OCI-LY1 (cell line): ENCODE data around the gene IGF1R.

Experiments
- H2AFZ ChIP-seq: fragments of 200-600 bp; sonication (generic), shearing (Covaris generic); 2 replicates; pipeline ENCODE4 v1.6.0; 2014; ENCODE audit warnings: antibody characterized with exemption, mild to moderate bottlenecking, low read length
- H3F3A ChIP-seq: fragments of 200-600 bp; sonication (generic), shearing (Covaris generic); 2 replicates; pipeline ENCODE4 v1.6.0; 2014; ENCODE audit warnings: mild to moderate bottlenecking, antibody characterized with exemption, low read length, moderate library complexity; ENCODE audit not compliant: insufficient read depth
- H3K27ac ChIP-seq: fragments of 200-600 bp; sonication (generic); 2 replicates; pipeline ENCODE4 v1.5.1; 2014; ENCODE audit warnings: low read length, mixed run types, mild to moderate bottlenecking, low read depth; ENCODE audit not compliant: poor library complexity, severe bottlenecking
- H3K27me3 ChIP-seq: fragments of 200-600 bp; sonication (generic); 2 replicates; pipeline ENCODE4 v1.6.0; 2014; ENCODE audit warnings: antibody characterized with exemption, mild to moderate bottlenecking, low read length, moderate library complexity; ENCODE audit not compliant: insufficient read depth
- H3K36me3 ChIP-seq: fragments of 200-600 bp; sonication (generic); 2 replicates; pipeline ENCODE4 v1.6.1; 2014; ENCODE audit warnings: mild to moderate bottlenecking, antibody characterized with exemption, low read length, moderate library complexity, mixed read lengths; ENCODE audit not compliant: insufficient read depth
- H3K4me1 ChIP-seq: fragments of 200-600 bp; sonication (generic); 2 replicates; pipeline ENCODE4 v1.5.1; 2014; ENCODE audit warnings: mild to moderate bottlenecking, low read length, moderate library complexity; ENCODE audit not compliant: insufficient read depth, severe bottlenecking
- H3K4me2 ChIP-seq: fragments of 200-600 bp; sonication (generic), shearing (Covaris generic); 2 replicates; pipeline ENCODE4 v1.6.1; 2014; ENCODE audit warnings: low read length
- H3K4me3 ChIP-seq: fragments of 200-600 bp; sonication (generic); 2 replicates; pipeline ENCODE4 v1.5.1; 2014; ENCODE audit warnings: low read length, low read depth, mild to moderate bottlenecking, mixed read lengths; ENCODE audit not compliant: poor library complexity, severe bottlenecking
- H3K79me2 ChIP-seq: fragments of 200-600 bp; shearing (Covaris generic); 2 replicates; pipeline ENCODE4 v1.6.1; 2016; ENCODE audit warnings: mixed run types, low read length, mixed read lengths; ENCODE audit not compliant: insufficient read depth
- H3K9ac ChIP-seq: fragments of 200-600 bp; sonication (generic), shearing (Covaris generic); 2 replicates; pipeline ENCODE4 v1.6.1; 2014; ENCODE audit warnings: mild to moderate bottlenecking, low read length, mixed read lengths
- H3K9me2 ChIP-seq: fragments of 200-600 bp; sonication (generic), shearing (Covaris generic); 2 replicates; pipeline ENCODE4 v1.6.1; 2014; ENCODE audit warnings: low read depth, mild to moderate bottlenecking, low read length, mixed read lengths
- H3K9me3 ChIP-seq: fragments of 200-600 bp; shearing (Covaris generic); 2 replicates; pipeline ENCODE4 v1.6.1; 2014; ENCODE audit warnings: low read length, mixed read lengths
- H4K20me1 ChIP-seq: fragments of 200-600 bp; sonication (generic), shearing (Covaris generic); 2 replicates; pipeline ENCODE4 v1.6.0; 2016; ENCODE audit warnings: mild to moderate bottlenecking, low read length; ENCODE audit not compliant: insufficient read depth
- CTCF ChIP-seq: fragments of 200-600 bp; sonication (generic), shearing (Covaris generic); IDR thresholded peaks from 2 replicates; pipeline ENCODE4 v1.5.1; 2017; ENCODE audit warnings: mild to moderate bottlenecking, antibody characterized with exemption, low read length, moderate library complexity, mixed read lengths
- EZH2 ChIP-seq: fragments of 200-600 bp; sonication (generic), shearing (Covaris generic); IDR thresholded peaks from 2 replicates; pipeline ENCODE4 v1.8.0; 2017; ENCODE audit warnings: borderline replicate concordance, mixed run types, mild to moderate bottlenecking, antibody characterized with exemption, low read length, moderate library complexity, mixed read lengths

IGF1R gene

GRCh38 chr15:98901434-98902072 is 253.2 kb downstream of the IGF1R start:
- Histone ChIP-seq H3K4me1 (no peaks in the 10 kb centered on the region), H3K4me3 (no peak overlapping the region), H3K4me2 (no peak overlapping the region), H3K9me3 (no peaks in the 10 kb centered on the region), H3K27me3 (no peaks in the 10 kb centered on the region), H3K9ac (no peak overlapping the region), H4K20me1 (no peaks in the 10 kb centered on the region), H2AFZ (no peak overlapping the region), H3K9me2 (no peaks in the 10 kb centered on the region), H3K79me2 (no peaks in the 10 kb centered on the region), H3K36me3 (no peaks in the 10 kb centered on the region), H3K27ac (no peak overlapping the region), H3F3A (no peaks in the 10 kb centered on the region)
- no peak for TF ChIP-seq EZH2
- TF ChIP-seq CTCF, result no peak

- Histone ChIP-seq H3K9me2 (no peaks in the 10 kb centered on the region), H3K4me2 (no peak overlapping the region), H3K4me1 (no peaks in the 10 kb centered on the region), H3K27me3 (no peaks in the 10 kb centered on the region), H3K27ac (no peak overlapping the region), H3K79me2 (no peaks in the 10 kb centered on the region), H3K9me3 (no peaks in the 10 kb centered on the region), H4K20me1 (no peaks in the 10 kb centered on the region), H3K9ac (no peak overlapping the region), H2AFZ (no peak overlapping the region), H3K4me3 (no peak overlapping the region), H3F3A (no peaks in the 10 kb centered on the region), H3K36me3 (no peaks in the 10 kb centered on the region)
- TF ChIP-seq CTCF, result no peak
- TF ChIP-seq EZH2, result no peak
Measured at GRCh38 chr15:98902931-98903330, 254.6 kb downstream of the IGF1R start.

GRCh38 chr15:98903377-98904018 is 255.2 kb downstream of the IGF1R start:
- Histone ChIP-seq H3K4me2 (no peak overlapping the region), H3K4me1 (no peaks in the 10 kb centered on the region), H2AFZ (no peak overlapping the region), H3K36me3 (no peaks in the 10 kb centered on the region), H3K27ac (no peak overlapping the region), H3K9me2 (no peaks in the 10 kb centered on the region), H3K9me3 (no peaks in the 10 kb centered on the region), H3K79me2 (no peaks in the 10 kb centered on the region), H3K27me3 (no peaks in the 10 kb centered on the region), H3K4me3 (no peak overlapping the region), H3K9ac (no peak overlapping the region), H3F3A (no peaks in the 10 kb centered on the region), H4K20me1 (no peaks in the 10 kb centered on the region)
- TF ChIP-seq EZH2 (no peak), CTCF (no peak)
